NCI-H2196 (cell line): Measurements from ENCODE around the gene ANKRD39.

Experiments used
- DNase-seq: peaks from one replicate; lab custom pipeline; 2025; ENCODE audit not compliant: unreplicated experiment; lab: John Stamatoyannopoulos, UW

ANKRD39 gene

DNA sequence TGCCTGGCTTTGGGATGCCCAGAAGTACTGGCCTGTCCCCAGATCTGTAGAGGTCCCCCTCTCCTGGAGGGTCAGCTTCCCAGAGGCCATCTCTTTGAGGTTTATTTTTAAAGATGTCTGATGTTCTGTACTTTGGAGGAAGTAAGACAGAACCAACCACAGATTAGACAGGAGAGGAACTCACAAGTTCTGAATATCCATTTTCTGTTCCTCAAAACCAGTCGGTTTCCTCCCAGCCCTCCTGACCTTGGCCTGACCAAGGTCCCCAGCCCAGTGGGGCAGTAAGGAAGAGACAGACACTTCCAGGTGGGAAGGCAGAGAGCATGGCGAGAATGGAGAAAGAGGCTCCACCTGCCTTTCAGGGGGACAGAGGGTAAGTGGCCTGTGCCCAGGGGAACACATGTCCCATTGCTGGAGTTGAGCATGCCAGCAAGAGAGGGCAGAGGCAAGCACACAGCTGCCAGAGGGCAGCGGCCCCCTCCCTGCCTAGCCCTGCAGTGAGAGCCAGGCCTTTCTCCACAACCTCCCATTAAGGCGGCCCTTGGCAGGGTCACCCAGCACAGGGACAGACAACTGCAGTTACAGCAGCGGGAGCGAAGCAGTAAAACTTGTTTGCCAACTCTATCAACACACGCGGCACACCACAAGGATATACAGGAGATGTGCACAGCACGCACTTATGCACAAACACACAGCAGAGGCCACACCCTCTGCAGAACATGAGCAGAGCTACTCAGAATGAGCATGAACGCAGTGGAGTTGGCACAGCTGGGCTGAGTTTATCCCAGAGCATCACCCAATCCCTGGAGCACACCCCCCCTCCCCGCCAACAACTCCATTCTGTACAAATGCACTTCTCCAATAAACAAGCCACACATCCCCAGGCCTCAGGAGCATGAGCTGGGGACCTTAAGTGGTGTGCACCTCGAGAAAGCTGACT lies 30.5 kb upstream of the ANKRD39 start:
- peak; percentile 87 for DNase-seq

- DNase-seq, result no peak
These were observed 29.7 kb upstream of the ANKRD39 start for GRCh38 chr2:96887493-96888012.

- no peak for DNase-seq
These were observed 27.9 kb upstream of the ANKRD39 start for GRCh38 chr2:96885432-96886347.

DNA sequence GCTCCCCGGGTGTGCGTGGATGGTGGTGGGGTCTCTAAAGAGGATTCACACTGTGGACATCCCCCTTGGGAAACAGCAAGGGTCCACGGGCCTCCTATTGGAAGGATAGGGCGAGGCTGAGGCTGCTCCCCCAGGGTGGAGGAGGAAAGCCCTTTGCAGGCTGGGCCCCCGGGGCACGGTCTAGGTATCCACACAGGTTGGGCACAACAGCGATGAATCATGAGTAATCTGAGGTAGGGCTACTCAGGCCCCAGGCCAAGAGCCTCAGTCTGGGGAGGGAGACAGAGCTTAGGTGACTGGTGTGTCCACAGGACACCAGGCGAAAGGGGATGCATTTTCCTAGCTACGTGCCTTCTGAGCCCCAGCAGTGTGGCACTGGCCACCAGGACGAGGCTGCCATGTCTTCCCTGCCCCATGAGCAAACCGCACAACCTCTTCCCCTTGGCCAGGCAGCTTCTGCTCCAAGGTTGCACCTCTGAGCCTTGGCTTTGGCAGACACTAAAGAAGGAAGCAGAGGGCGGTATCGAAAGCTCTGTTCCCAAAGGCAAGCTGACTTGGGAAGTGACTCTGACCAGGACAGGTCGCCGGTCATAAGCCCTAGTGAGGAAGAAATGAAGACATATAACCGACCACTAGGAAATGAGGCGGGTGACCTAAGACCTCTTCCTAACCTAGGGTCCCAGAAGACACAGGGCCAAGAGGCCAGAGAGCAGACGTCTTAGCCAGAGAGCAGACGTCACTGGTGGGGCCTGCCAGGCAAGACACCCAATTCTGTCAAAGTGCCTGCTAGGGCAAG lies 26.7 kb upstream of the ANKRD39 start:
- DNase-seq, result no peak

DNA sequence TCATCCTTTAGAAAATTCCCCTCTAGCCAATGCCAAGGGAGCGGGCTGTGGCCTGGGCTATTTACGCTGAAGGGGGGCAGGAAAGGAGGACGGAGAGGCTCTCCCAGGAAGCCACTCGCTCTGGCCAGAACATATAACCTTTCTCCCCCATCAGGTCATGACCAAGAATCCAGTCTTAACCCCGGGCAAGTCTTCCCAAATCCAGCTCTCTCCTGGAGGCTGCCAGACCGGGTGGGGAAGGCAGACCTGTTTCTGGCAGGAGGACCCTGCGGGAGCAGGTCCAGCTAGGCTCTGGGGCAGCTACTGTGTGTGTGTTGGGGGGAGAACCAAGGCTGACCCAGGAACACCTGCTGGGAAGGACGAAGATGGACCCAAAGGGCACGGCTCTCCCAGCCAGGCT lies 25.5 kb upstream of the ANKRD39 start:
- DNase-seq, result no peak

- DNase-seq, result no peak
These were observed 25.1 kb upstream of the ANKRD39 start for GRCh38 chr2:96882906-96883305.

DNA sequence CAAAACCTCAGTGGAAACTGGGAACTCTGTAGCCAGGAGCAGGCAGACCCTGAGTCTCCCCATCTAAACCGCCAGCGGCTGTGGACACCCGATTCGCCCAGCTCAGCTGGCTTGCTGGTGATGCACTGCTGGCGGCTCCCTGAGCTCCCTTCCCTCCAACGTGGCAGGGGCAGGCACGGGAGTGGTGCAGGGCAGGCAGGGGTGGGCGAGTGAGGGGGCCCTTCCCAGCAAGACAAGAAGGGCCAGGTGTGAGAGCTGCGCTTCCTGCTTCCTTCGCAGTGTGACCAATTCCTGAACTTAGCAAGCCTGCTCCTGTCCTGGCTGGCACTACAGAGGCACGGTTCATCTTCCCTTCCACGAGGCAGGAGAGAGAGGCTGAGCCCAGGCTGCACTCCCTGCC lies 24.4 kb upstream of the ANKRD39 start:
- DNase-seq, result no peak

- no peak for DNase-seq
These were observed 23.8 kb upstream of the ANKRD39 start for GRCh38 chr2:96881349-96882195.

GRCh38 chr2:96880891-96881273 lies 23.1 kb upstream of the ANKRD39 start:
- DNase-seq, result no peak

- no peak for DNase-seq
These were observed 21.8 kb upstream of the ANKRD39 start for GRCh38 chr2:96879545-96880040.

GRCh38 chr2:96878796-96879544 lies 21.2 kb upstream of the ANKRD39 start:
- DNase-seq, result no peak

GRCh38 chr2:96878171-96878570 lies 20.4 kb upstream of the ANKRD39 start:
- no peak for DNase-seq

DNA sequence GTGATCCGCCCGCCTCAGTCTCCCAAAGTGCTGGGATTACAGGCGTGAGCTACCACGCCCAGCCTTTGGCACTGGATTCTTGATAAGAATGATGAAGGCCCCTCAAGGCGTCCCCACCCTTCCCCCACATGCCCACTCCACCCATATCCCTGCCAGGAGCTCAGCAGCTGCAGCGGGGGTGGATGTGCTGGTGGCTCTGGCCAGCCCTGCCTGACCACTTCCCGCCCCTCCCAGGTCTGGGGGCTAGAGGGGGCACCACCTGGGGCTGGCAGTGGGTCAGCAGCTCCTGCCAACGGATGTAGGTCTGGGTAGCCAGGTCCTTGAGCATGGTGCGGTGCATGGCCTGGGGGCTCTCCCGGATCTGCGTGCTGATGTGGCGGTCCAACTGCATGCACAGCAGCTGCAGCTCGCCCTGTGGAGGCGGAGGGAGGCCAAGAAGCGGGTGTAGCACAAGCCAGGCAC lies 19.8 kb upstream of the ANKRD39 start:
- DNase-seq, result no peak

GRCh38 chr2:96877042-96877451 lies 19.2 kb upstream of the ANKRD39 start:
- DNase-seq, result no peak

- DNase-seq, result peak; percentile 26
These were observed 18.6 kb upstream of the ANKRD39 start for GRCh38 chr2:96876269-96877041.

- no peak for DNase-seq
These were observed 17.9 kb upstream of the ANKRD39 start for GRCh38 chr2:96875498-96876268.

DNA sequence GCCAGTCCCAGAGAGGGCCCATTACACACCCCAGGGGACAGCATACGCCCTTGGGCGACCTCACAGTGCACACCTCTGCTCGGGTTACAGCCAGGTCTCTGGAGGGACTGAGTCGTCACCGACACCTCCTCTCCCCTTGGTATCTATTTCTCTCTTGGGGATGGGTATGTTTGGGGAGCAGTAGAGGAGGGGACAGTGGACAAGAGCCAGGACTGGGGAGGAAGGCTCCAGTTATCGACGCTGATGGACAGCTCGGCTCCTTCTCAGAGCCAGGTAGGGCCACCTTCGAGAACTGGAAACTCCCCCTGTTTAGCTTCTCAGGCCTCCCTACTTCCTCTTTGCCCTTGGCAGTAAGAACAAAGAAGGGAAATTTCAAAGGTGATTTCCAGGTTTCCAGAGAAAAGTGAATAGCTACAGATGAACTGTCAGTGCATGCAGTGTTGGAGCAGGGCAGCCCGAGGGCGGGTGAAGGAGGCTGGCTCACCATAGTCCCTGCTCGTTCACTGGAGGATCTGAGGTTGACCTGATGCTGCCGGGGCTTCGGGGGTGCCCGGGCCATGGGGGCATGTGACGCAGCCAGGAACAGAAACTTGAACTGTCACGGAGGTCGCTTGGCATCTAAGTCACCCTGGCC lies 16.5 kb upstream of the ANKRD39 start:
- no peak for DNase-seq
